Colonic mucosa (tissue), 4 donors: ENCODE measurements around the gene DNAH8. TPM values are rescaled to one million over a fixed set of nuclear protein-coding genes. Genes with fewer than 3 reads are reported as not detected.
"Not testable (repeated sequence)": the region's sequence is repeated elsewhere in the genome, so short reads cannot be mapped to it uniquely, and the experiment has no call there.

ENCODE experiments used
- DNase-seq: peaks from one replicate; pipeline ENCODE4 v3.0.0-alpha.2; 2020
- H3K27ac ChIP-seq: fragments of 200-600 bp; one replicate; pipeline ENCODE4 v1.8.0; 2021
- H3K27me3 ChIP-seq: fragments of 200-600 bp; one replicate; pipeline ENCODE4 v1.8.0; 2021
- H3K36me3 ChIP-seq: fragments of 200-600 bp; one replicate; pipeline ENCODE4 v1.8.0; 2021
- H3K4me1 ChIP-seq: fragments of 200-600 bp; one replicate; pipeline ENCODE4 v1.8.0; 2021; ENCODE audit warnings: mild to moderate bottlenecking
- H3K4me3 ChIP-seq: fragments of 200-600 bp; one replicate; pipeline ENCODE4 v1.8.0; 2021
- H3K9ac ChIP-seq, 2 donors: one replicate each; pipeline ENCODE4 v1.7.0; 2013; ENCODE audit warnings: control low read depth in 2 of 2, low read depth in 2 of 2, low read length in 2 of 2
- H3K9me3 ChIP-seq: fragments of 200-600 bp; one replicate; pipeline ENCODE4 v1.8.0; 2021
- intact Hi-C: fragments of 100-400 bp; cut with DNase I; formaldehyde crosslinking; loops from one replicate; pipeline ENCODE4 v1.14.1; 2022
- total RNA-seq, 2 donors: library from RNA; stranded (reverse); fragmentation: NEBNext Ultra II Directional in 1 of 2; extraction: Animal tissue kit (Norgen Biotek cat#: 25700) in 1 of 2; gene quantifications; one replicate each; pipeline ENCODE4 v1.2.1, GENCODE V29; 2021
- TF ChIP-seq, protein P1 (sequence below): fragments of 200-600 bp; IDR thresholded peaks from one replicate; pipeline ENCODE4 v1.8.0; 2022; ENCODE audit warnings: antibody characterized with exemption, mild to moderate bottlenecking
- donor health status: healthy.
- donor health status: DM: no; HTN: no; CAD: no.
- donor health status: DM: no; HTN: no; CAD: no.

Gene DNAH8
- total RNA-seq, 2 donors from 2014 or later: not detected

DNA sequence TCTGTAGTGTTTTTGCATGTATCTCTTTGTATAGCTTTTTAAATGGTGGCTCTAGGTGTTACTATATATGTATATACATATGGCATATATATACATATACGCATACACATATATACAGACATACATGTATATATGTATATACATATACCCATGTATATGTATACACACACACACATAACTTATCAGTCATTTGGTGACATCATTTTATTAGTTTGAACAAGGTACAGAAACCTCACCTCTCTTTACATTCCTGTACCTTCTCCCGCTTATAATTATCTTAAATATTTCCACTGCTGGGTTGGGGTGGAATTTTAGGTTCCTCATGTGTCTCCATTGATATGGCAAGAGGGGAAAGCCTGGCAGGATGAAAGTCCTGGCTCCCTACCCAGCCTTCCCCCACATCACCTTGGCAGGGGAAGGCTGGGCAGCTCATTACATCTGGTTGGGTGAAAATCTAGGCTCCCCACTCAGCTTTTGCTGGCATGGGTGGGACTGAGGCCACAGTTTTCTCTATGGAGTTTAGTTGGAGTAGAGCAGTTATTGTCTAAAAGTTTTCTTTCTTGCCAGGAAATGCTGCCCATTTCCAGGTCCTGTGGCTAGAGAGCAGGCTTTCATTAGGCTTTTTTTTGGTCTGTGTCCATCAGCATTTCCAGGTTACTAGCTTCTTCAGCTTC lies 19.7 kb upstream of the DNAH8 start:
- Histone ChIP-seq H3K27ac (no peak overlapping the region), H3K9me3 (no peaks in the 10 kb centered on the region), H3K9ac (no peak overlapping the region), H3K27me3 (no peaks in the 10 kb centered on the region), H3K4me3 (no peak overlapping the region), H3K4me1 (no peaks in the 10 kb centered on the region), H3K36me3 (no peaks in the 10 kb centered on the region)
- DNase-seq: no peak
- TF ChIP-seq, protein P1, sequence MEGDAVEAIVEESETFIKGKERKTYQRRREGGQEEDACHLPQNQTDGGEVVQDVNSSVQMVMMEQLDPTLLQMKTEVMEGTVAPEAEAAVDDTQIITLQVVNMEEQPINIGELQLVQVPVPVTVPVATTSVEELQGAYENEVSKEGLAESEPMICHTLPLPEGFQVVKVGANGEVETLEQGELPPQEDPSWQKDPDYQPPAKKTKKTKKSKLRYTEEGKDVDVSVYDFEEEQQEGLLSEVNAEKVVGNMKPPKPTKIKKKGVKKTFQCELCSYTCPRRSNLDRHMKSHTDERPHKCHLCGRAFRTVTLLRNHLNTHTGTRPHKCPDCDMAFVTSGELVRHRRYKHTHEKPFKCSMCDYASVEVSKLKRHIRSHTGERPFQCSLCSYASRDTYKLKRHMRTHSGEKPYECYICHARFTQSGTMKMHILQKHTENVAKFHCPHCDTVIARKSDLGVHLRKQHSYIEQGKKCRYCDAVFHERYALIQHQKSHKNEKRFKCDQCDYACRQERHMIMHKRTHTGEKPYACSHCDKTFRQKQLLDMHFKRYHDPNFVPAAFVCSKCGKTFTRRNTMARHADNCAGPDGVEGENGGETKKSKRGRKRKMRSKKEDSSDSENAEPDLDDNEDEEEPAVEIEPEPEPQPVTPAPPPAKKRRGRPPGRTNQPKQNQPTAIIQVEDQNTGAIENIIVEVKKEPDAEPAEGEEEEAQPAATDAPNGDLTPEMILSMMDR: no peak
- intact Hi-C loops: no loop called here

DNA sequence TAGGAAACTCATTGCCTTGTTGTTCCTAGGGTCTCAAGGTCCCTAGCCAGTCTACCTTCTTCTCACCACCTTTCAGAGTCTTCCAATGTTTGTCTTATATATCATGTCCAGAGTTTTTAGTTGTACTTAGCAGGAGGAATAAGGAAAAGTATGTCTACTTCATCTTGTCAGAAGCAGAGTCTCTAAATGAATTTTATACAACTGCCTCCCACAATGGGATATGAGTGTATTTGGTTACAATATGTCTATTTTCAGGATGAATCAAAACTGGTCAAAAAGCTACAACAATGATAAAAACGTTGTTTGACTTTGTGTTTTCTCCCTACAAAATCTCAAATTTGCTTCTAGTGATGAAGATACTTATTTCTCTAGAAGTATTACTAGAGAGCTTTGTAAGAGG lies 19.2 kb upstream of the DNAH8 start:
- DNase-seq: no peak
- Histone ChIP-seq H3K9me3 (no peaks in the 10 kb centered on the region), H3K4me3 (no peak overlapping the region), H3K27me3 (no peaks in the 10 kb centered on the region), H3K36me3 (no peaks in the 10 kb centered on the region), H3K9ac (no peak overlapping the region), H3K27ac (no peak overlapping the region), H3K4me1 (no peaks in the 10 kb centered on the region)
- TF ChIP-seq, protein P1: no peak
- intact Hi-C loops: no loop called here

DNA sequence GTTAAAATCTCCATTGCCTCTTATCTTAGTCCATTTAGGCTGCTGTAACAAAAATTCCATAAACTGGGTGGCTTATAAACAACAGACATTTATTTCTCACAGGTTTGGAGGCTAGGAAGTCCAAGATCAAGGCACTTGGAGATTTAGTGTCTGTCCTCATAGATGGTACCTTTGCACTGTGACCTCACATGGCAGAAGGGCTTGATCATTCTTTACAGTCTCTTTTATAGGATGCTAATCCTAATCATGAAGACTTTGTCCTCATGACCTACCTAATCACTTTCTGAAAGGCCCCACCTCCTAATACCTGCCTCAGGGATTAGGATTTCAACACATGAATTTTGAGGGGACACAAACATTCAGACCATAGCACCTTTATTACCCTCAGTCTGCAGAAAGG lies 18.8 kb upstream of the DNAH8 start:
- H3K4me1 ChIP-seq: no peaks in the 10 kb centered on the region
- intact Hi-C loops: no loop called here
- no peaks in the 10 kb centered on the region for H3K36me3 ChIP-seq
- H3K9ac ChIP-seq: no peak overlapping the region
- H3K27me3 ChIP-seq: no peaks in the 10 kb centered on the region
- H3K9me3 ChIP-seq: no peaks in the 10 kb centered on the region
- H3K27ac ChIP-seq: no peak overlapping the region
- TF ChIP-seq, protein P1: no peak
- H3K4me3 ChIP-seq: no peak overlapping the region
- DNase-seq: no peak

DNA sequence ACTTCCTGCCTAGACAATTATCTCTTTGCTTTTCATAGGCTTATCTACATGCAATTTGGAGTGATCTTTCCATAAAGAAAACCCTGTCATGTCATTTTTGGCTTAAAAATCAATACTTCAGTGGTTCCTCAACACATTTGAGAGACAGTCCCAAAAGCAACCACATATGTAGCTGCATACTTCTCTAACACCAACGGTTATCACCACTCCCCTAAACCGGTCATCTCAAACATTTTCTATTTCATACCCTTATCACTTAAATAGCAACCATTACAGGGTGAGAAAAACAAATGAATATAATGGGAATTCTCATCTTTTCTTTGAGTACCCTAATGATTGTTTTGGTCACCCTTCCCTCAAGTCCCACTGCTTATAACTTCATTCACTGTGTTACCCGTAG lies 17.3 kb upstream of the DNAH8 start:
- no peak overlapping the region for H3K27ac ChIP-seq
- TF ChIP-seq, protein P1: no peak
- DNase-seq: no peak
- no peaks in the 10 kb centered on the region for H3K27me3 ChIP-seq
- intact Hi-C loops: no loop called here
- no peak overlapping the region for H3K9ac ChIP-seq
- H3K36me3 ChIP-seq: no peaks in the 10 kb centered on the region
- H3K4me3 ChIP-seq: no peak overlapping the region
- H3K4me1 ChIP-seq: no peaks in the 10 kb centered on the region
- no peaks in the 10 kb centered on the region for H3K9me3 ChIP-seq

DNA sequence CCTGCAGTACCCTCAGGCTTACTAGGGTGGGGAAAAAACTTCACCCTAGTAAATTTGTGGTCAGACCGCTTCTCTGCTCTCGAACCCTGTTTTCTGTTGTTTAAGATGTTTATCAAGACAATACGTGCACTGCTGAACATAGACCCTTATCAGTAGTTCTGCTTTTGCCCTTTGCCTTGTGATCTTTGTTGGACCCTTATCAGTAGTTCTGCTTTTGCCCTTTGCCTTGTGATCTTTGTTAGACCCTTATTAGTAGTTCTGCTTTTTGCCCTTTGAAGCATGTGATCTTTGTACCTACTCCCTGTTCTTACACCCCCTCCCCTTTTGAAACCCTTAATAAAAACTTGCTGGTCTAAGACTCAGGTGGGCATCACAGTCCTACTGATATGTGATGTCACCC lies 15.4 kb upstream of the DNAH8 start:
- H3K4me1 ChIP-seq, H3K36me3 ChIP-seq, intact Hi-C loops, H3K27ac ChIP-seq, DNase-seq, H3K4me3 ChIP-seq, H3K9me3 ChIP-seq, H3K9ac ChIP-seq, H3K27me3 ChIP-seq: not testable (repeated sequence)

DNA sequence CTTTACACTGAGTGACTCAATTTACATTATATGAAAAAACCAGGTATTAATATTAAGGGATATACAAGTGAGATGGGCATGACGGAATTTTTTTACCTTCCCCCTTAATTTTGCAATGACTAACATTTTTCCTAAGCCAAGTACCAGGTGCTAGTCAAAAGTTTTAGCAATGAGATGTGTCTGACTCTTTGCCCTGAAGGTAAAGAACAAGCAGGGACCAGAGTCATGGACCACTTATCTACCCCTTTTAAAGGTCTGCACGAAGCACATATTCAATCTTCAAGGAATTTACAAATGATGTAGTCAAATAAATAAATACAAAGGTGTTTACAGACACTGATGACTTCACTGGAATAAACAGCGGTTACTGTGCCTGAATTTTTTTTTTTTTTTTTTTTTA lies 13.6 kb upstream of the DNAH8 start:
- no peak for DNase-seq
- no peak overlapping the region for H3K27ac ChIP-seq
- H3K27me3 ChIP-seq: no peaks in the 10 kb centered on the region
- H3K4me3 ChIP-seq: no peak overlapping the region
- intact Hi-C loops: no loop called here
- TF ChIP-seq, protein P1: no peak
- no peak overlapping the region for H3K9ac ChIP-seq
- no peaks in the 10 kb centered on the region for H3K36me3 ChIP-seq
- no peaks in the 10 kb centered on the region for H3K4me1 ChIP-seq
- no peaks in the 10 kb centered on the region for H3K9me3 ChIP-seq
